ENCODE measurements around the gene FBXO2. TPM values are rescaled to one million over a fixed set of nuclear protein-coding genes. Genes with fewer than 3 reads are reported as not detected.

Gene FBXO2
- total RNA-seq, 3 donors from 2014 or later (not counting 1 experiment from before 2014, with no cell fraction given), result 5.9 to 7.9 (median 6.7) TPM

DNA sequence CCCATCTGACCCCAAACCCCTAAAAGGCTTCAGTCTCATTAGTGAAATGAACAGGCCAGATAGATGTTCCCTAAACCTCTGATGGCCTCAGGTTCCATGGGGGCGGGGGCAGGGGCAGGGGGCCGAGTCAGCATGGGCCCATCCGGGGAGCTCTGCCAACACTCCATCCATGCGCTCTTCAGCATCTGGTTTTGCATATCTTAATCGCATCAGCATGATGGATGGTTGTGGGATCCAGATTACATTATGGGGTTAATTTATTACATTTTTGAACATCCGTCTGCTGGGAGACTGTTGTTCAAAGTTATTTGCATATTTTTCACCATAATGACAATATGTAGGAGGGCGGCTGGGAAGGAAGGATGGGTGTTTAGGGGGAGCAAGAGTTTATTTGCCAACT lies 29.8 kb upstream of the FBXO2 start:
- DNase-seq (no peak), ATAC-seq (no peak)
- intact Hi-C loops (cut with micrococcal nuclease), result loop anchor here (5.0 kb wide), 1 partner anchor 33 kb away; no protein-coding TSS in a partner anchor
- TF ChIP-seq, protein P1, sequence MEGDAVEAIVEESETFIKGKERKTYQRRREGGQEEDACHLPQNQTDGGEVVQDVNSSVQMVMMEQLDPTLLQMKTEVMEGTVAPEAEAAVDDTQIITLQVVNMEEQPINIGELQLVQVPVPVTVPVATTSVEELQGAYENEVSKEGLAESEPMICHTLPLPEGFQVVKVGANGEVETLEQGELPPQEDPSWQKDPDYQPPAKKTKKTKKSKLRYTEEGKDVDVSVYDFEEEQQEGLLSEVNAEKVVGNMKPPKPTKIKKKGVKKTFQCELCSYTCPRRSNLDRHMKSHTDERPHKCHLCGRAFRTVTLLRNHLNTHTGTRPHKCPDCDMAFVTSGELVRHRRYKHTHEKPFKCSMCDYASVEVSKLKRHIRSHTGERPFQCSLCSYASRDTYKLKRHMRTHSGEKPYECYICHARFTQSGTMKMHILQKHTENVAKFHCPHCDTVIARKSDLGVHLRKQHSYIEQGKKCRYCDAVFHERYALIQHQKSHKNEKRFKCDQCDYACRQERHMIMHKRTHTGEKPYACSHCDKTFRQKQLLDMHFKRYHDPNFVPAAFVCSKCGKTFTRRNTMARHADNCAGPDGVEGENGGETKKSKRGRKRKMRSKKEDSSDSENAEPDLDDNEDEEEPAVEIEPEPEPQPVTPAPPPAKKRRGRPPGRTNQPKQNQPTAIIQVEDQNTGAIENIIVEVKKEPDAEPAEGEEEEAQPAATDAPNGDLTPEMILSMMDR (IDR thresholded peaks at IDR 0.05), result no peak
- H3K36me3 ChIP-seq (ENCODE audit: control insufficient read depth, insufficient read depth, low read length), result no peaks in the 10 kb centered on the region
- Mint-ChIP-seq H3K4me1 (peaks cover 5 to 16% of the 10 kb centered on the region in 2 donors), H3K36me3 (no peaks in the 10 kb centered on the region), H3K27ac (no peak overlapping the region), H3K4me3 (no peak overlapping the region), H3K9me3 (no peaks in the 10 kb centered on the region), H3K27me3 (ENCODE audit: low read depth in 2 of 2) (no peaks in the 10 kb centered on the region)
- H3K9me3 ChIP-seq (ENCODE audit: control insufficient read depth, insufficient read depth, low read length), result no peaks in the 10 kb centered on the region
- no peak overlapping the region for H3K27ac ChIP-seq (ENCODE audit: low read length)
- H3K4me3 ChIP-seq (ENCODE audit: low read length), result no peak overlapping the region
- H3K27me3 ChIP-seq (ENCODE audit: control insufficient read depth, insufficient read depth, low read length), result no peaks in the 10 kb centered on the region
- whole genome bisulfite sequencing (ENCODE audit: insufficient coverage), result 91% methylated on average over 7 of the region's 7 CpGs
- H3K4me1 ChIP-seq (ENCODE audit: control insufficient read depth, insufficient read depth, low read length), result peaks cover 23% of the 10 kb centered on the region

DNA sequence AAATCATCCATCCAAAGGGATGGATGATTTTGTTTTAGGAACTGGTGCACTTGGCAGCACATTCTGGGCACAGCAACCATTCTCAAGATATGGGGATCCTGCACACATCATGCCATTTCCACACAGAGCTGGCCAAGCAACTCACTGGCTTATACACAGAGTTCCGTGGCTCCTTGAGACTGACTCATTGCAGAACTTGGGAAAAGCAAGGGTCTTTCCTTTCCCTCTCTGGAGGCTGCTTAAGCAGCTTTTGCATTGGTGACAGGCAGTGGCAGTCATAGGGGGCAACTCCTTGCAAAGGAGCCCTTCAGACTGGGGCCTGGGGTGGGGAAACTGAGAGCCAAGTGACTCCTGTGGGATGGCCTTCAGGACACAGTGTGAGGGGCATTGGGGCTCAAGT lies 28.6 kb upstream of the FBXO2 start:
- H3K4me1 Mint-ChIP-seq, result peaks cover 5 to 24% of the 10 kb centered on the region in 2 donors
- intact Hi-C loops (cut with micrococcal nuclease), result loop anchor here (5.0 kb wide), 1 partner anchor 35 kb away; no protein-coding TSS in a partner anchor
- H3K36me3 Mint-ChIP-seq, result no peaks in the 10 kb centered on the region
- 94% methylated on average over 1 of the region's 1 CpG for WGBS (ENCODE audit: insufficient coverage)
- no peaks in the 10 kb centered on the region for H3K27me3 ChIP-seq (ENCODE audit: control insufficient read depth, insufficient read depth, low read length)
- H3K9me3 ChIP-seq (ENCODE audit: control insufficient read depth, insufficient read depth, low read length), result no peaks in the 10 kb centered on the region
- no peaks in the 10 kb centered on the region for H3K36me3 ChIP-seq (ENCODE audit: control insufficient read depth, insufficient read depth, low read length)
- no peaks in the 10 kb centered on the region for H3K9me3 Mint-ChIP-seq
- peaks cover 23% of the 10 kb centered on the region for H3K4me1 ChIP-seq (ENCODE audit: control insufficient read depth, insufficient read depth, low read length)
- DNase-seq, result no peak
- TF ChIP-seq, protein P1 (IDR thresholded peaks at IDR 0.05), result no peak
- H3K4me3 Mint-ChIP-seq, result no peak overlapping the region
- H3K27ac Mint-ChIP-seq, result no peak overlapping the region
- H3K27ac ChIP-seq (ENCODE audit: low read length), result no peak overlapping the region
- no peaks in the 10 kb centered on the region for H3K27me3 Mint-ChIP-seq (ENCODE audit: low read depth in 2 of 2)
- no peak overlapping the region for H3K4me3 ChIP-seq (ENCODE audit: low read length)
- ATAC-seq, result no peak

DNA sequence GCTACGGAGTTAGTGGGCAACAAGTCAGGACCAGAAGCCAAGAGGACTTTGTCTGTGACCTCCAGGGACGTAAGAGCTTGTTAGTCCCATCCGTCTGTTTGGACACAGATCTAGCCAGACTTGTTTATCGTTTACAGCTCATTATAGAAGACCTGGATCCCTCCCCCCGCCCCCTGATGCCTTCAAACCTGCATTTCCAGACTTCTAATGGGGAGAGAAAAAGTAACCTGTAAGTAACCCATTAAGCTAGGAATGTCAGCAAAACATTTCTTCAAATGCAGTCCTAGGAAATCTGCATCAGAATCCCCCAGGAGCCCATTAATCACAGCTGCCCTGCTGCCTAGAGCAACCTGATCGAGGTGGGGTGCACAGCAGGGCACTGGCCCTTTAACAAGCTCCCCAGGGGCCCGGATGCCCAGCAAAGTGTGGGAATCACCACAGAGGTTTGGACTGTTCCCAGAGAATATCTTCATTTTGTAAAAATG lies 28.1 kb upstream of the FBXO2 start:
- H3K36me3 Mint-ChIP-seq, result no peaks in the 10 kb centered on the region
- H3K27me3 Mint-ChIP-seq (ENCODE audit: low read depth in 2 of 2), result no peaks in the 10 kb centered on the region
- H3K9me3 Mint-ChIP-seq, result no peaks in the 10 kb centered on the region
- WGBS (ENCODE audit: insufficient coverage), result 81% methylated on average over 6 of the region's 7 CpGs
- H3K4me1 Mint-ChIP-seq, result peaks cover 5 to 24% of the 10 kb centered on the region in 2 donors
- H3K4me1 ChIP-seq (ENCODE audit: control insufficient read depth, insufficient read depth, low read length), result peaks cover 23% of the 10 kb centered on the region
- no peak overlapping the region for H3K27ac ChIP-seq (ENCODE audit: low read length)
- peak overlapping the region; percentile 92 for H3K4me3 Mint-ChIP-seq
- TF ChIP-seq, protein P1 (IDR thresholded peaks at IDR 0.05), result no peak
- H3K27me3 ChIP-seq (ENCODE audit: control insufficient read depth, insufficient read depth, low read length), result no peaks in the 10 kb centered on the region
- ATAC-seq (no peak), DNase-seq (no peak)
- intact Hi-C loops (cut with micrococcal nuclease), result loop anchor here (5.0 kb wide), 1 partner anchor 35 kb away; no protein-coding TSS in a partner anchor
- peak overlapping the region in 1 of 2 donors; percentile 91 for H3K27ac Mint-ChIP-seq
- no peak overlapping the region for H3K4me3 ChIP-seq (ENCODE audit: low read length)
- no peaks in the 10 kb centered on the region for H3K9me3 ChIP-seq (ENCODE audit: control insufficient read depth, insufficient read depth, low read length)
- H3K36me3 ChIP-seq (ENCODE audit: control insufficient read depth, insufficient read depth, low read length), result no peaks in the 10 kb centered on the region

Data from natural killer cell (primary cell).